HepG2 (cell line): ENCODE data around the gene STAP2. TPM values are rescaled to one million over a fixed set of nuclear protein-coding genes. Genes with fewer than 3 reads are reported as not detected.

Source experiments
- BRD4 ChIP-seq: sonication (generic); formaldehyde crosslinking; IDR thresholded peaks from 2 replicates; pipeline ENCODE4 v1.4.0; 2020; ENCODE audit warnings: missing genetic modification reagents
- ETV5 ChIP-seq: IDR thresholded peaks from 2 replicates; pipeline ENCODE4 v1.6.1; 2018; ENCODE audit warnings: missing biosample characterization, missing genetic modification reagents, inconsistent platforms, borderline replicate concordance
- FOXP4 ChIP-seq: sonication (generic); formaldehyde crosslinking; IDR thresholded peaks from 2 replicates; pipeline ENCODE4 v1.4.0; 2020; ENCODE audit warnings: missing genetic modification reagents
- GLMP ChIP-seq: sonication (generic); formaldehyde crosslinking; IDR thresholded peaks from 2 replicates; pipeline ENCODE4 v1.9.0; 2021; ENCODE audit warnings: missing genetic modification reagents, mild to moderate bottlenecking, borderline replicate concordance
- GPN1 ChIP-seq: sonication (generic); formaldehyde crosslinking; IDR thresholded peaks from 2 replicates; pipeline ENCODE4 v1.5.1; 2020; ENCODE audit warnings: missing genetic modification reagents, borderline replicate concordance
- HDAC6 ChIP-seq: fragments of 200-600 bp; sonication (generic); IDR thresholded peaks from 2 replicates; pipeline ENCODE4 v1.7.0; 2017; ENCODE audit warnings: mild to moderate bottlenecking, antibody characterized with exemption, low read length, low read depth
- JARID2 ChIP-seq: sonication (generic); formaldehyde crosslinking; IDR thresholded peaks from 2 replicates; pipeline ENCODE4 v1.8.1; 2023; ENCODE audit warnings: missing genetic modification reagents, inconsistent platforms; ENCODE audit not compliant: insufficient replicate concordance
- NFYB ChIP-seq: sonication (generic); formaldehyde crosslinking; IDR thresholded peaks from 2 replicates; pipeline ENCODE4 v1.4.0; 2020; ENCODE audit warnings: missing genetic modification reagents
- PAXIP1 ChIP-seq: sonication (generic); formaldehyde crosslinking; conservative IDR thresholded peaks from 2 replicates; pipeline ENCODE4 v1.4.0; 2020; ENCODE audit warnings: mild to moderate bottlenecking, missing genetic modification reagents, moderate library complexity
- SP1 ChIP-seq, 2 experiments: fragments of 450-650 bp in 1 of 2; sonication (generic) in 1 of 2; formaldehyde crosslinking in 1 of 2; IDR thresholded peaks; 2 replicates each; pipeline versions ENCODE4 v1.4.0 to v1.6.1; 2016 to 2020; ENCODE audit warnings: missing genetic modification reagents in 1 of 2
- TIGD3 ChIP-seq: sonication (generic); formaldehyde crosslinking; IDR thresholded peaks from 2 replicates; pipeline ENCODE4 v1.5.1; 2020; ENCODE audit warnings: mild to moderate bottlenecking, missing genetic modification reagents, borderline replicate concordance
- ZFP90 ChIP-seq: sonication (generic); formaldehyde crosslinking; IDR thresholded peaks from 2 replicates; pipeline ENCODE4 v1.8.0; 2022; ENCODE audit warnings: missing genetic modification reagents, mild to moderate bottlenecking, inconsistent platforms, borderline replicate concordance
- ZMYM4 ChIP-seq: sonication (generic); formaldehyde crosslinking; IDR thresholded peaks from 2 replicates; pipeline ENCODE4 v1.8.1; 2023; ENCODE audit warnings: mild to moderate bottlenecking, missing genetic modification reagents
- ZNF280B ChIP-seq: sonication (generic); formaldehyde crosslinking; IDR thresholded peaks from 2 replicates; pipeline ENCODE4 v1.5.0; 2020; ENCODE audit warnings: missing genetic modification reagents, mild to moderate bottlenecking, borderline replicate concordance
- ZNF34 ChIP-seq: sonication (generic); formaldehyde crosslinking; IDR thresholded peaks from 2 replicates; pipeline ENCODE4 v1.4.0; 2020; ENCODE audit warnings: mild to moderate bottlenecking, missing genetic modification reagents, borderline replicate concordance
- ZNF430 ChIP-seq: sonication (generic); formaldehyde crosslinking; IDR thresholded peaks from 2 replicates; pipeline ENCODE4 v1.9.0; 2021; ENCODE audit warnings: mild to moderate bottlenecking, missing genetic modification reagents
- ZNF589 ChIP-seq: sonication (generic); formaldehyde crosslinking; conservative IDR thresholded peaks from 2 replicates; pipeline ENCODE4 v1.8.0; 2022; ENCODE audit warnings: mild to moderate bottlenecking, moderate library complexity, missing genetic modification reagents
- ZNF629 ChIP-seq: sonication (generic); formaldehyde crosslinking; conservative IDR thresholded peaks from 2 replicates; pipeline ENCODE4 v1.5.0; 2020; ENCODE audit warnings: missing genetic modification reagents
- ZSCAN20 ChIP-seq: sonication (generic); formaldehyde crosslinking; IDR thresholded peaks from 2 replicates; pipeline ENCODE4 v1.4.0; 2020; ENCODE audit warnings: missing genetic modification reagents, mild to moderate bottlenecking, borderline replicate concordance
- polyA plus RNA-seq, 8 experiments: library from polyadenylated mRNA; depleted of rRNA in 3 of 8; stranded (reverse) in 7 of 8; unstranded in 1 of 8; fragments of >200 nt; fragmentation: Illumina TruSeq in 4 of 8; extraction: Trizol in 4 of 8; gene quantifications; 2 replicates each; pipeline versions ENCODE4 v1.2.1 to v1.2.3, GENCODE V29; 2011 to 2016; ENCODE audit warnings: low read depth in 4 of 8, missing spikeins in 1 of 8, mixed read lengths in 1 of 8; ENCODE audit not compliant: insufficient read depth in 1 of 8
- total RNA-seq, 5 experiments: library from RNA; depleted of rRNA; stranded (reverse); fragments of >200 nt; fragmentation: Illumina TruSeq; extraction: Trizol; gene quantifications; 2 replicates each; pipeline ENCODE4 v1.2.3, GENCODE V29; 2016; ENCODE audit warnings: low read depth in 1 of 5

Gene STAP2
- total and polyA plus RNA-seq, 2 of the 13 experiments (the other 11 are each of a cell fraction or from before 2014, with no cell fraction given), result 39.0 to 43.7 TPM

- TF ChIP-seq ZNF34 (no peak), ZNF629 (CRISPR knock-in tag) (peak; percentile 63; the same call in 1 of the 2 replicates), BRD4 (CRISPR knock-in tag) (no peak), ZSCAN20 (CRISPR knock-in tag) (no peak), ZFP90 (no peak), TIGD3 (no peak), FOXP4 (CRISPR knock-in tag) (0 out of 2 replicates have a peak, but pooled peaks have one; percentile 9), ZMYM4 (CRISPR knock-in tag) (peak; percentile 60), JARID2 (CRISPR knock-in tag) (no peak), GLMP (CRISPR knock-in tag) (no peak), PAXIP1 (peak; percentile 57), GPN1 (CRISPR knock-in tag) (no peak), SP1 (IDR thresholded peaks at IDR 0.05) (no peak), SP1 (CRISPR knock-in tag; IDR thresholded peaks at IDR 0.05) (peak; percentile 89), ZNF589 (CRISPR knock-in tag) (no peak), ZNF430 (CRISPR knock-in tag) (no peak), HDAC6 (no peak), ETV5 (CRISPR knock-in tag) (no peak), ZNF280B (CRISPR knock-in tag) (no peak), NFYB (CRISPR knock-in tag) (peak; percentile 93)
Observed at GRCh38 chr19:4284176-4284958, 54.3 kb downstream of the STAP2 start (continued).
